Measurements from ENCODE around the gene PACS1. TPM values are rescaled to one million over a fixed set of nuclear protein-coding genes. Genes with fewer than 3 reads are reported as not detected.
"Not testable (repeated sequence)": the region's sequence is repeated elsewhere in the genome, so short reads cannot be mapped to it uniquely, and the experiment has no call there.

The PACS1 gene
- total RNA-seq, 1 donor from 2014 or later: 138 TPM

GRCh38 chr11:66087148-66087908 is 17.3 kb downstream of the PACS1 start:
- intact Hi-C loops (cut with DNase I): no loop called here
- Histone ChIP-seq H3K4me3 (no peak overlapping the region), H3K27ac (no peak overlapping the region), H3K27me3 (no peaks in the 10 kb centered on the region), H3K4me1 (peaks cover 0 to 19% of the 10 kb centered on the region in 2 donors), H3K36me3 (no peaks in the 10 kb centered on the region), H3K9me3 (no peaks in the 10 kb centered on the region)
- no peak for DNase-seq (ENCODE audit: low spot score in 2 of 2)
- no peak for TF ChIP-seq CTCF (IDR thresholded peaks at IDR 0.05)

GRCh38 chr11:66089067-66089466 is 19.0 kb downstream of the PACS1 start:
- peaks cover 0 to 2% of the 10 kb centered on the region in 2 donors for H3K4me1 ChIP-seq
- H3K27ac ChIP-seq: no peak overlapping the region
- DNase-seq (ENCODE audit: low spot score in 2 of 2): no peak
- H3K4me3 ChIP-seq: no peak overlapping the region
- TF ChIP-seq CTCF (IDR thresholded peaks at IDR 0.05): no peak
- no peaks in the 10 kb centered on the region for H3K36me3 ChIP-seq
- intact Hi-C loops (cut with DNase I): no loop called here
- no peaks in the 10 kb centered on the region for H3K27me3 ChIP-seq
- H3K9me3 ChIP-seq: no peaks in the 10 kb centered on the region

- DNase-seq (ENCODE audit: low spot score in 2 of 2): no peak
- Histone ChIP-seq H3K27me3 (no peaks in the 10 kb centered on the region), H3K4me1 (no peaks in the 10 kb centered on the region), H3K27ac (no peak overlapping the region), H3K36me3 (no peaks in the 10 kb centered on the region), H3K9me3 (no peaks in the 10 kb centered on the region), H3K4me3 (no peak overlapping the region)
- intact Hi-C loops (cut with DNase I): no loop called here
- TF ChIP-seq CTCF (IDR thresholded peaks at IDR 0.05): no peak
These were observed 20.2 kb downstream of the PACS1 start for GRCh38 chr11:66090288-66090687.

GRCh38 chr11:66092125-66092524 is 22.1 kb downstream of the PACS1 start:
- H3K9me3 ChIP-seq; H3K27ac ChIP-seq; H3K36me3 ChIP-seq; H3K4me1 ChIP-seq; DNase-seq (ENCODE audit: low spot score in 2 of 2); intact Hi-C loops (cut with DNase I); H3K4me3 ChIP-seq; H3K27me3 ChIP-seq: not testable (repeated sequence)

- H3K4me3 ChIP-seq; H3K27ac ChIP-seq; H3K9me3 ChIP-seq; intact Hi-C loops (cut with DNase I); H3K36me3 ChIP-seq; H3K27me3 ChIP-seq; DNase-seq (ENCODE audit: low spot score in 2 of 2): not testable (repeated sequence)
- peaks cover 0 to 11% of the 10 kb centered on the region in 2 donors for H3K4me1 ChIP-seq
These were observed 29.7 kb downstream of the PACS1 start for GRCh38 chr11:66099746-66100145.

GRCh38 chr11:66100272-66101065 is 30.4 kb downstream of the PACS1 start:
- Histone ChIP-seq H3K36me3 (no peaks in the 10 kb centered on the region), H3K27me3 (no peaks in the 10 kb centered on the region), H3K4me3 (no peak overlapping the region), H3K4me1 (peaks cover 0 to 11% of the 10 kb centered on the region in 2 donors), H3K27ac (peak overlapping the region in 1 of 2 donors; percentile 3), H3K9me3 (no peaks in the 10 kb centered on the region)
- DNase-seq (ENCODE audit: low spot score in 2 of 2): peak in 1 of 2 donors; percentile 12
- intact Hi-C loops (cut with DNase I): no loop called here
- TF ChIP-seq CTCF (IDR thresholded peaks at IDR 0.05): no peak
